A673 (cell line): ENCODE results near the gene HERC4. TPM values are rescaled to one million over a fixed set of nuclear protein-coding genes. Genes with fewer than 3 reads are reported as not detected.
"Not testable (repeated sequence)": the region's sequence is repeated elsewhere in the genome, so short reads cannot be mapped to it uniquely, and the experiment has no call there.

Source experiments
- BruUV-seq: library from RNA; stranded (reverse); fragments of 400-500 nt; replicated peaks from 2 replicates; lab custom pipeline; 2021; lab: Mats Ljungman, UMichigan
- CTCF ChIA-PET: fragments of 300-600 bp; sonication (Branson Sonifier 250); formaldehyde crosslinking; loops from one replicate; lab custom pipeline; 2022; ENCODE audit warnings: antibody characterized with exemption; lab: Charles Lee
- POLR2A ChIA-PET: fragments of 300-600 bp; sonication (Branson Sonifier 250); formaldehyde crosslinking; loops from one replicate; lab custom pipeline; 2022; ENCODE audit warnings: antibody characterized with exemption; ENCODE audit not compliant: low non-redundant PET; lab: Charles Lee
- DNase-seq: peaks from one replicate; pipeline ENCODE4 v3.0.0-alpha.2; 2015; ENCODE audit warnings: low spot score
- H3K27ac ChIP-seq: fragments of 200-600 bp; sonication (generic); 2 replicates; pipeline ENCODE4 v1.5.1; 2016; ENCODE audit warnings: mixed run types, low read depth, mild to moderate bottlenecking, mixed read lengths, antibody characterized with exemption, low read length; ENCODE audit not compliant: poor library complexity, severe bottlenecking
- H3K27me3 ChIP-seq: fragments of 200-600 bp; sonication (generic); replicated peaks from 2 replicates; pipeline ENCODE4 v1.6.1; 2017; ENCODE audit warnings: mixed run types, low read depth, mild to moderate bottlenecking, mixed read lengths, antibody characterized with exemption, low read length; ENCODE audit not compliant: insufficient read depth, poor library complexity
- H3K36me3 ChIP-seq: fragments of 200-600 bp; sonication (generic); 2 replicates; pipeline ENCODE4 v1.6.1; 2016; ENCODE audit warnings: mixed run types, mild to moderate bottlenecking, mixed read lengths, antibody characterized with exemption, low read length; ENCODE audit not compliant: insufficient read depth, poor library complexity, severe bottlenecking
- H3K4me1 ChIP-seq: fragments of 200-600 bp; sonication (generic); 2 replicates; pipeline ENCODE4 v1.6.1; 2017; ENCODE audit warnings: mixed run types, mild to moderate bottlenecking, mixed read lengths, antibody characterized with exemption, low read length; ENCODE audit not compliant: insufficient read depth, poor library complexity, severe bottlenecking
- H3K4me3 ChIP-seq: fragments of 200-600 bp; sonication (generic); 2 replicates; pipeline ENCODE4 v1.5.1; 2016; ENCODE audit warnings: low read depth, mixed run types, mild to moderate bottlenecking, mixed read lengths, low read length; ENCODE audit not compliant: poor library complexity, severe bottlenecking
- H3K9me3 ChIP-seq: fragments of 200-600 bp; sonication (generic); 2 replicates; pipeline ENCODE4 v1.6.1; 2016; ENCODE audit warnings: mixed run types, low read depth, mild to moderate bottlenecking, mixed read lengths, antibody characterized with exemption, low read length; ENCODE audit not compliant: poor library complexity, severe bottlenecking
- CTCF ChIP-seq: fragments of 300-800, 200-600 bp; sonication (generic); conservative IDR thresholded peaks from 2 replicates; pipeline ENCODE4 v1.5.1; 2017; ENCODE audit warnings: low read depth, mild to moderate bottlenecking, antibody characterized with exemption, low read length, moderate library complexity, mixed read lengths
- EZH2 ChIP-seq: fragments of 200-600 bp; sonication (generic); IDR thresholded peaks from 2 replicates; pipeline ENCODE4 v1.6.1; 2017; ENCODE audit warnings: borderline replicate concordance, low read depth, mild to moderate bottlenecking, mixed read lengths, antibody characterized with exemption, low read length; ENCODE audit not compliant: poor library complexity, severe bottlenecking
- intact Hi-C: fragments of 100-400 bp; cut with micrococcal nuclease; formaldehyde crosslinking; loops from one replicate; pipeline ENCODE4 v1.10.0; 2022; ENCODE audit not compliant: unreplicated experiment
- total RNA-seq: library from RNA; stranded (reverse); gene quantifications from 2 replicates; pipeline ENCODE4 v1.2.3, GENCODE V29; 2021

The HERC4 gene
- total RNA-seq, 1 experiment from 2014 or later = 52.2 TPM

GRCh38 chr10:67975871-67976270 is 99.2 kb downstream of the HERC4 start:
- intact Hi-C loops = no loop called here
- Histone ChIP-seq H3K9me3 (peaks cover 7% of the 10 kb centered on the region), H3K4me1 (no peaks in the 10 kb centered on the region), H3K36me3 (peaks cover 28% of the 10 kb centered on the region), H3K27ac (no peak overlapping the region), H3K4me3 (no peak overlapping the region), H3K27me3 (no peaks in the 10 kb centered on the region)
- no TSS peak for BruUV-seq
- TF ChIP-seq EZH2 = no peak
- no peak for TF ChIP-seq CTCF
- CTCF ChIA-PET = no interaction called here
- POLR2A ChIA-PET = no interaction called here
- no peak for DNase-seq

GRCh38 chr10:67971311-67971710 is 103.8 kb downstream of the HERC4 start:
- ChIA-PET POLR2A (no interaction called here), CTCF (no interaction called here)
- Histone ChIP-seq H3K27ac (no peak overlapping the region), H3K4me3 (no peak overlapping the region), H3K27me3 (no peaks in the 10 kb centered on the region), H3K9me3 (peaks cover 7% of the 10 kb centered on the region), H3K36me3 (peaks cover 21% of the 10 kb centered on the region), H3K4me1 (no peaks in the 10 kb centered on the region)
- no peak for DNase-seq
- BruUV-seq = no TSS peak
- TF ChIP-seq EZH2 (no peak), CTCF (no peak)
- intact Hi-C loops = no loop called here

GRCh38 chr10:67969875-67970274 is 105.2 kb downstream of the HERC4 start:
- peaks cover 7% of the 10 kb centered on the region for H3K9me3 ChIP-seq
- intact Hi-C loops = no loop called here
- POLR2A ChIA-PET = no interaction called here
- H3K27me3 ChIP-seq = no peaks in the 10 kb centered on the region
- no peak overlapping the region for H3K4me3 ChIP-seq
- CTCF ChIA-PET = no interaction called here
- no TSS peak for BruUV-seq
- H3K27ac ChIP-seq = no peak overlapping the region
- H3K4me1 ChIP-seq = no peaks in the 10 kb centered on the region
- TF ChIP-seq EZH2 = no peak
- no peak for TF ChIP-seq CTCF
- no peak for DNase-seq
- peaks cover 20% of the 10 kb centered on the region for H3K36me3 ChIP-seq

GRCh38 chr10:67966035-67966434 is 109.0 kb downstream of the HERC4 start:
- H3K27ac ChIP-seq, POLR2A ChIA-PET, BruUV-seq, H3K9me3 ChIP-seq, DNase-seq, H3K27me3 ChIP-seq, H3K4me1 ChIP-seq, H3K4me3 ChIP-seq, intact Hi-C loops, H3K36me3 ChIP-seq, CTCF ChIA-PET: not testable (repeated sequence)
